HG03457 (cell line): ENCODE results near the gene ZNF668.

ENCODE experiments used
- ATAC-seq: cut with Tn5 transposase; IDR thresholded peaks from one replicate; pipeline ENCODE4 v1.9.1; 2021; ENCODE audit warnings: moderate number of reproducible peaks; ENCODE audit not compliant: unreplicated experiment

The ZNF668 gene

DNA sequence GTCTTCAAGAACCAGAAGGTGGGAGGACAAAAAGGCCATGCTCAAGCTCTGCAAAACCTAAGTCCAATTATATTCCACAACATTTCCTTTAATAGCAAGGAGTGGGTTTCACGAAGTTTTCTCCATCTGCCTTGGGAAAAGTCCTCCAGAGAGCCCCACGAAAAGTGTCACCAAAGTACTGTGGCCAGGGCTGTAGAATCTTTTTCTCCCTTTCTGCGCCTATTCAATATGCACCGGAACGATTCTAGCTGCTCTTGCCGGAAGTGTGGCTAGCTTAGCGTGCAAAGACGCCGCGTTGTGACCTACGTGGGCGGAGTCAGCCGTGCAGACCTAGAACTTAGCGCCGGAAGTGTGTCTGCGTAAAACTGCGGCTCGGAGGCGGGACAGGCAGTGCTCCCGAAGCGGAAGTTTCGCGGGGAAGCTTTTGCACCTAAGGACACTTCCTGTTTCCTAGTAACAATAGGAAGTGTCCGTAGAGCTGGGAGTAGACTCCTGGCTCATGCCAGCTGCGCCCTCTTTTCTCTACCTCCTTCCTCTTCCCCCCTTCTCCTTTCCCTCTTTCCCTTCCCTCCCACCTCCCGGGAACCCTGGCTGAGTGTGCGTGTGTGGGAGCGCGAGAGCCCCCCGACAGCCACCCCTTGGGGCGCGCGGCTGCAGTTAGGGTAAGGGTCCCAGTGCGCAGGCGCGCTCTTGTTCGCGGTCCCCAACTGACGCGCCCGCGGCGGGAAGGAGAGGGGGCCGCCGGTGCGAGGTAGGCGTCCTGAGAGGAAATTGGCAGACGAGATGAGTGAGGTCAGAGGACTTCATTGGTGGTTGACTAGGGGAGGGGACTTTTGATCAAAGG is at the start of gene ZNF668, which contains the start of gene ZNF646:
TSS of gene ZNF668 (minus strand) at position 271 of the 844 bp plus-strand sequence. CDS start 9,781 bp downstream, outside the sequence.
TSS of gene ZNF646 (plus strand) at position 453 of the 844 bp plus-strand sequence. CDS start 1,903 bp downstream, outside the sequence.
- ATAC-seq: peak; percentile 64

DNA sequence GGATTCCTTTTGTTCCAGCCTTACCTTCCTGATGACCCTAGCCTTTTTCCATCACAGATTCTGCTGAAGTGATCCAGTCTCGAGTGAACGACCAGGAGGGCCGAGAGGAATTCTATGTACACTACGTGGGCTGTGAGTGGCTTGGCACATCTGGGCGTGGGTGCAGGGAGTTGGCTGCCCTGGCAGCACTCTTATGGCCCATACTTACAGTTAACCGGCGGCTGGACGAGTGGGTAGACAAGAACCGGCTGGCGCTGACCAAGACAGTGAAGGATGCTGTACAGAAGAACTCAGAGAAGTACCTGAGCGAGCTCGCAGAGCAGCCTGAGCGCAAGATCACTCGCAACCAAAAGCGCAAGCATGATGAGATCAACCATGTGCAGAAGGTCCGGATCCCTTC is 46.1 kb upstream of the ZNF668 start:
- ATAC-seq: no peak

DNA sequence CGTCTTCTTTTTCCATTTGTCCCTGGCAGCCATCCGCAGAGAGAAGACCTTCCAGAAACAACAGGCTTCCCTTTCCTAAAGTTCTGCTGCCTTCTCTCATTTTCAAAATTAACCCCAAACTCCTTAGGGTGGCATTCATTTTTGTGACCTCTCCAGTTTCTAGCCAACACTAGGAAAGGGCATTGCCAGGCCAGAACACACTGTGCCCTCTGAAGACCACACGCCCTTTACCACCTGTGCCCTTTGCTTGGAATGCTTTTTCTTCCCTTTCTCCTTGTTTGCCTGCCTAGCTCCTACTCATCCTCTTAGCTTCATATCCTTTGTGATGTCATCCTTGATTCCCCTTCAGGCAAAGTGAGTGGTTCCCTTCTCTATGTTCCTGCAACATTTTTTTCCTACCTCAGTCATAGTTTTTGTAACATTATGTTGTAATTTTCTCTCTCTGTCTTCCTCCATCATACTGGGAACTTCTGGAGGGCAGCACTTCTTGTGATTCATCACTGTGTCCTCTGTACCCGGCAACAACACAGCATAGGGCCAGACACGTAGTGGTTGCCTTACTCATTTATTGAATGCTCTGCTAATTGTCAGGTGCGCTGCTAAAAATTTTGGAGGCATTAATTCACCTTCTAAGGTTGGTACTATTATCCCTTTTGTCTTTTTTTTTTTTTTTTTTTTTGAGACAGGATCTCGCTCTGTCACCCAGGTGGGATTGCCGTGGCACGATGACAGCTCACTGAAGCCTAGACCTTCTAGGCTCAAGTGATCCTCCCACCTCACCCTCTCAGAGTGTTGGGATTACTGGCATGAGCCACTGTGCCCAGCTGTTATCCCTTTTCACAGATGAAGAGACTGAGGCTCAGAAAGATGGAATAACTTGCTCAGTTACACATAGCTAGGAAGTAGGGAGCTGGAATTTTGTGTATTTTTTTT is 44.4 kb upstream of the ZNF668 start:
- no peak for ATAC-seq

DNA sequence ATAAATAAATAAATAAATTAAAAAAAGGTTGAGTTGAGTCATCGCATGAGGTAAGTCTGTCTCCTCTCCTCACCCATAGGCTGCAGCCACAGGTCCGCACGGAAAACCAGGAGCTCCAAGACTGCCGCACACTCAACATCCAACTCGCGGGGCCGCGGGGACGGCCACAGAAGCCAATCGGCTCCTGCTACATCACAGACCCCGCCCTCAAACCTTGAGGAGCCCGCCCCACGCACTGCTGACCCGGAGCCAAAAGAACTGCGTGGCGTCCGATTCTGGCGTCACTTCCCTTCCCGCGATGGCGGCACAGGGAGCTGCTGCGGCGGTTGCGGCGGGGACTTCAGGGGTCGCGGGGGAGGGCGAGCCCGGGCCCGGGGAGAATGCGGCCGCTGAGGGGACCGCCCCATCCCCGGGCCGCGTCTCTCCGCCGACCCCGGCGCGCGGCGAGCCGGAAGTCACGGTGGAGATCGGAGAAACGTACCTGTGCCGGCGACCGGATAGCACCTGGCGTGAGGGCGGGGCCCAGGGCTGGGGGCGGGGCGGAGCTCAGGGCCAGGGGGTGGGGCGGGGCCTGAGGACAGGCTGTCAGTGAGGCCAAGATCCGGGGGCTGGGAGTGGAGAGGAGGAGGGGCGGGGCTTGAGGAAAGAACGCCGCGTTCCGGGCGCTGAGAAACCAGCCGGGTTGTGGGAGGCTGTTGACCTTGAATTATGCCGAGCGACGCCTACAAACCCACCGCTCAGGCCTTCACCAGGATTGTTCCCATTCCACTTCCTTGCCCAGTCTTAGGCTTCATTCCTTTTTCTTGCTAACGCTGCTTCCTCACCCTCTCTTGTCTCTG is 43.6 kb upstream of the ZNF668 start, which contains the start of gene KAT8:
TSS of gene KAT8 (plus strand) at position 281 of the 839 bp plus-strand sequence. CDS start at position 299, 18 bp downstream.
- ATAC-seq: peak; percentile 68

DNA sequence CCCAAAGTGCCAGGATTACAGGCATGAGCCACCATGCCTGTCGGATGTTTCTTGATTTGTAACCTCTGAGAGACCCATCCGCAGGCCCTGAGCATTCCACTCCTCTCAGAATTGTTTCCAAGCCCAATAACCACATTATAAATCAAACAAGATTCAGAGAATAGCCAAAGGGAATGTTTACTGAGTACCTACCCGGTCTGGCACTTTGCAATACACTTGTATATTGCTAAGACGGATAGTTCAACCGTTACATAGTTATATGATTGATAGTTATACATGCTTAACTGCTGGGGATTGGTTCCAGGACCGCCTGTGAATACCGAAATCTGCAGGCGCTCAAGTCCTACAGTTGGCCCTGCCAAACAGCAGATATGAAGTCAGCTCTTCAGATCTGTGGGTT is 40.4 kb upstream of the ZNF668 start:
- ATAC-seq: no peak

GRCh38 chr16:31113121-31114120 is 39.4 kb upstream of the ZNF668 start:
- no peak for ATAC-seq

- no peak for ATAC-seq
Observed at GRCh38 chr16:31112711-31113110, 38.7 kb upstream of the ZNF668 start.

DNA sequence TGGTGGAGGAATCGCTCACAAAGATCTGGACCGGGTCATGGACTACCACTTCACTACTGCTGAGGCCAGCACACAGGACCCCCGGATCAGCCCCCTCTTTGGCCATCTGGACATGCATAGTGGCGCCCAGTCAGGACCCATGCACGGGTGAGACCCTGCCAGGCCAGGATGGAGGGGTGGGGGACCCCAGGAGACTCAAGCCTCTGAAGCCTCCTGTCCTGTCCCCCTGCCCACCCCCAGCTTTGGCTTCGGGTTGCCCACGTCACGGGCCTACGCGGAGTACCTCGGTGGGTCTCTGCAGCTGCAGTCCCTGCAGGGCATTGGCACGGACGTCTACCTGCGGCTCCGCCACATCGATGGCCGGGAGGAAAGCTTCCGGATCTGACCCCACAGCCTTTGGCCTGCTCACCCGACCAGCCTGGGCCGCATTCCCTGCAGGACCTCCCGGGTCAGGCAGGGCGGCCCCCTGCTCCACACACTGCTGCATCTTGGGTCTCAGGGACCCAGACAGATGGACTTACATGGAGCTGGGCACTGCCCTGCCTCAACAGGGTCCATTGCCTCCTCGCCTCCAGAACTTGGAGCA is 37.9 kb upstream of the ZNF668 start:
- no peak for ATAC-seq

GRCh38 chr16:31110106-31111034 is 36.3 kb upstream of the ZNF668 start:
- no peak for ATAC-seq

DNA sequence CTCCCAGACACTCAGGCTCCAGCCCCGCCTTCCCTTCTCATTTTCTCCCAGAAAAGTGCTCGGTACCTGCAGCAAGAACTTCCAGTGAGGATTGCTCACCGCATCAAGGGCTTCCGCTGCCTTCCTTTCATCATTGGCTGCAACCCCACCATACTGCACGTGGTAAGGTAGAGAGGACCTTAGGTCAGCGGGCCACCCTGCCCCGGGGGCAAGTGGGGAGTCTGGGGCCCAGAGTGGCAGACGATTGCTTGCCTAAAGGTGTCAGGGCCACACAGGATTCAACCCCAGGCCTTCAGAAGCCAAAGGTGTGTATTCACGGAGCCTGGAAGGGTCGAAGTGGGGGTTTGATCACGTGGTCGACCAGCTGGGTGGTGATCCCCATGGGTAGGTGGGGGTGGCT is 35.6 kb upstream of the ZNF668 start:
- no peak for ATAC-seq

DNA sequence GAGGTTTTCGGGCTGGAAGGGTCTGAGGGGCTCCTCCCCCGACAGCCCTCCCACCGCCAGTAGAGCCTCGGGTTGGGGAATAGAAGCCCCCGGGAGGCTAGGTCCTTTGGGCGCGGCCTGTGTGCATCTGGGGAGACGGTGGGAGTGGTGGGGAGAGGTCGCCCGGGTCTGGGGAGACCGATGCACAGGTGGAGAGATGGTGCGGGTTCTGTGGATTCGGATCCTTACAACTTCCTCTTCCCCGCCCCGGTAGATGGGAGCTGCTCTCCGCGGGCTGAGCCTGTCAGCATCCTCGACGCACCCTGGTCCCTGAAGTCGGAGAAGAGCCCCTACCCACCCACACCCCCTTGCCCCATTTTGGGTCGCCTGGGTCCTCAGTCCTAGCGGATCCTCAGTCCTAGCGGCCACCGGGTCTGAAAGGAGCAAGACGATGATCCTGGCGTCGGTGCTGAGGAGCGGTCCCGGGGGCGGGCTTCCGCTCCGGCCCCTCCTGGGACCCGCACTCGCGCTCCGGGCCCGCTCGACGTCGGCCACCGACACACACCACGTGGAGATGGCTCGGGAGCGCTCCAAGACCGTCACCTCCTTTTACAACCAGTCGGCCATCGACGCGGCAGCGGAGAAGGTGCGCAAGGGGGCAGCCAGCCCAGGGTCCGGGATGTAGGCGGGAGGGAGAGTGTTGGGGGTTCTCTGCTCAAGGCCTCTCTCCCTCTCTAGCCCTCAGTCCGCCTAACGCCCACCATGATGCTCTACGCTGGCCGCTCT is 34.9 kb upstream of the ZNF668 start:
- no peak for ATAC-seq

GRCh38 chr16:31108035-31108793 is 34.2 kb upstream of the ZNF668 start, which contains the start of gene BCKDK:
Gene BCKDK (plus strand): TSS chr16:31108386. CDS start chr16:31109224, 838 bp downstream.
- ATAC-seq: peak; percentile 77

- ATAC-seq: no peak
Observed at GRCh38 chr16:31107465-31107867, 33.4 kb upstream of the ZNF668 start.

- ATAC-seq: no peak
Observed at GRCh38 chr16:31106509-31107464, 32.7 kb upstream of the ZNF668 start.

DNA sequence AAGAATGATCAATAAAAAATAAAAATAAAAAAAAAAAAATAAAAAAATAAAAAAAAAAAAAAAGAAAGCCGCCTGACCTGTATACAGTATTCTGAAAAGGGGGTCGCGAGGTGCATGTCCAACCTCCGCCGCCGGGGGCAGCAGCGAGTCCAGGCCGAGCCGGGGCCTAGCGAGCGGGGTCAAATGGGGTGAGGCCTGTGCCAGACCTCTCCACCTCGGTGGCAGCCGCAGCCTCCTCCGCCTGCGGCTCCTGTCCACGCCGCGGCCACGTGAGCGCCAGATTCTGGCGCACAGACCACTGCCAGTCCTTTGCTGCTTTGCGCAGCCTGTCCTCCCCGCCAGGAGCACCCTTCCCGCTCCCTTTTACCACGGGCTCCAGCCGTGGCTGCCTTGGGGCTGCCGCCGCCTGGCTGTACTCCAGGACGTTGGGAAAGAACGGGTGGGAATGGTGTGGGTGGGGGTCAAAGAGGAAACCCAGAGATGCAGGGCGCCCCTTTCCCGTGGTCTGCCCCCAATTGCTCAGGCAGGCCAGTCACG is 31.7 kb upstream of the ZNF668 start:
- ATAC-seq: no peak
